Lower leg skin (tissue), 4 donors: Measurements from ENCODE around the gene ELP6. TPM values are rescaled to one million over a fixed set of nuclear protein-coding genes. Genes with fewer than 3 reads are reported as not detected.

Experiments
- DNase-seq, 2 donors: peaks; one replicate each; pipeline ENCODE4 v3.0.0-alpha.2; 2019; ENCODE audit warnings: low spot score in 2 of 2
- H3K4me3 ChIP-seq: fragments of 200-600 bp; sonication (generic); 2 replicates; pipeline ENCODE4 v1.5.1; 2017; ENCODE audit warnings: mild to moderate bottlenecking, low read depth; ENCODE audit not compliant: poor library complexity, severe bottlenecking
- CTCF ChIP-seq, 3 donors: fragments of 450-650 bp; IDR thresholded peaks; one replicate each; pipeline ENCODE4 v1.5.1; 2016; ENCODE audit warnings: antibody characterized with exemption in 3 of 3, mild to moderate bottlenecking in 3 of 3, moderate library complexity in 2 of 3
- POLR2A ChIP-seq, 2 donors: fragments of 450-650 bp; IDR thresholded peaks; one replicate each; pipeline ENCODE4 v1.6.1; 2016 to 2017; ENCODE audit warnings: antibody characterized with exemption in 2 of 2, mild to moderate bottlenecking in 1 of 2, moderate library complexity in 1 of 2
- WGBS, 2 donors: methylation state at CpG; one replicate each; pipeline ENCODE4 v1.1.5; 2018; 5-methylcytosine and 5-hydroxymethylcytosine counted together
- intact Hi-C: fragments of 100-400 bp; cut with DNase I; formaldehyde crosslinking; loops from one replicate; pipeline ENCODE4 v1.15.0; 2023; ENCODE audit warnings: low total_unique reads
- total RNA-seq, 4 donors: library from RNA; depleted of rRNA; stranded (reverse); fragments of >200 nt; gene quantifications; one replicate each; pipeline ENCODE4 v1.1.0, GENCODE V29; 2016

Gene ELP6, protein sequence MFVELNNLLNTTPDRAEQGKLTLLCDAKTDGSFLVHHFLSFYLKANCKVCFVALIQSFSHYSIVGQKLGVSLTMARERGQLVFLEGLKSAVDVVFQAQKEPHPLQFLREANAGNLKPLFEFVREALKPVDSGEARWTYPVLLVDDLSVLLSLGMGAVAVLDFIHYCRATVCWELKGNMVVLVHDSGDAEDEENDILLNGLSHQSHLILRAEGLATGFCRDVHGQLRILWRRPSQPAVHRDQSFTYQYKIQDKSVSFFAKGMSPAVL
- total RNA-seq: 10 to 100 TPM; 17.8 to 24.0 (median 19.4) TPM

DNA sequence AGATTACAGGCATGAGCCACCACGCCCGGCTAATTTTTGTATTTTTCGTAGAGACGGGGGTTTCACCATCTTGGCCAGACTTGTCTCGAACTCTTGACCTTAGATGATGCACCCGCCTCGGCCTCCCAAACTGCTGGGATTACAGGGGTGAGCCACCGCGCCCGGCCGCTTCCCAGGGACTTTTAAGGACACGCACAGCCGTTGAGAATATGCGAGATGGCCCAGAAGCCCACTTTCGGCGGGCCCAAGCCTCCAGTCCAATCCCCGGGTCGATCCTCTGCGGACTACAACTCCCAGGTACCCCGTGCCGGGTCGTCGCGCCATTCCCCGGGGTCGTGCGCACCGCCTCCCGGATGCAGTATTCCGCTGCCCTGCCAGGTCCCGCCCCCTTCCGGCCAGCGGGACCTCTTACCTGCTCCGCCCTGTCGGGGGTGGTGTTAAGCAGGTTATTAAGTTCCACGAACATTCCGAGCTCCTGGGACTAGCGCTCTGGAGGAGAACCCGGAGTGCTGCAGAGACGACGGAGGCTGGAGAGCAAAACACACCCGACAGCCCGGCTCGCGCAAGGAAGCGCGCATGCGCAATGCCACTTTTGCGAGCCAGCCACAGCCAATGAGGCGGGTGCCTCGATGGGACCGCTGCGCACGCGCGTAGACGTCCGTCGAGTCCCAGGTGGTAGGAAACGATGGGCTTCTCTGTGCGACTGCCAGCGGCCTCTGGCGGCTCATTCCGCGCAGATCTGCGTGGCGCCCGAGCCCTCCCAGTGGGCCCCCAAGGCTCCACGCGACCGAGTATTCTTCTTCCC is at the start of gene ELP6:
Gene ELP6 (minus strand): TSS at position 588 of the 805 bp plus-strand sequence. CDS start 122 bp downstream, at position 466.
- peak; percentile 95 to 99 for DNase-seq
- intact Hi-C loops: no loop called here
- 0% methylated on average over 36 to 69 of the region's 71 CpGs for WGBS, 2 donors
- H3K4me3 ChIP-seq: peak within 1 kb of the TSS; percentile 60
- TF ChIP-seq CTCF (IDR thresholded peaks at IDR 0.05) (no peak), POLR2A (IDR thresholded peaks at IDR 0.05) (no peak)

GRCh38 chr3:47556351-47556750 is 42.8 kb upstream of the ELP6 start:
- WGBS, 2 donors: 85 to 90% methylated on average over 2 of the region's 2 CpGs
- no peak for TF ChIP-seq POLR2A (IDR thresholded peaks at IDR 0.05)
- TF ChIP-seq CTCF (IDR thresholded peaks at IDR 0.05): no peak
- no peak for DNase-seq
- intact Hi-C loops: no loop called here
- H3K4me3 ChIP-seq: no peak overlapping the region

DNA sequence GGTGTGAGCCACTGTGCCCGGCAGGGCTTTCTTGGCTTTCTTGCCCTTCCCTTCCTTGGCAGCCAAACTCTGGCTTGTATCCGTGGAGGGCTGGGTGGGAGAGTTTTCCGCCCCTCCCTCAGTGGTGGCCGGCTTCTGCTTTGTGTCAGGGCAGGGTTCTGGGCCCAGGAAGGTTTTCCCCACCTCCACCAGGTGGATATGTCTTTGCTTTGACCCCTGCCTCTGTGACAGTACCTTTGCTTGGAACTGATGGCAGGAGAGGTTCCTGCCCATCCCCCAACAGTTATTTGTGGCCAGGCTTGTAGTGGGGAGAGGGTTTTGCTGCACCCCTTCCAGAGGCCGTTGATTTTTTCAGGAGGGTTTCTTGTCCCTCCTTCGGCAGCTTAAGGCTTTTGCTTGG is 40.8 kb upstream of the ELP6 start:
- intact Hi-C loops: no loop called here
- no peak overlapping the region for H3K4me3 ChIP-seq
- TF ChIP-seq POLR2A (IDR thresholded peaks at IDR 0.05) (no peak), CTCF (IDR thresholded peaks at IDR 0.05) (no peak)
- WGBS, 2 donors: 82 to 84% methylated on average over 6 of the region's 6 CpGs
- DNase-seq: no peak

DNA sequence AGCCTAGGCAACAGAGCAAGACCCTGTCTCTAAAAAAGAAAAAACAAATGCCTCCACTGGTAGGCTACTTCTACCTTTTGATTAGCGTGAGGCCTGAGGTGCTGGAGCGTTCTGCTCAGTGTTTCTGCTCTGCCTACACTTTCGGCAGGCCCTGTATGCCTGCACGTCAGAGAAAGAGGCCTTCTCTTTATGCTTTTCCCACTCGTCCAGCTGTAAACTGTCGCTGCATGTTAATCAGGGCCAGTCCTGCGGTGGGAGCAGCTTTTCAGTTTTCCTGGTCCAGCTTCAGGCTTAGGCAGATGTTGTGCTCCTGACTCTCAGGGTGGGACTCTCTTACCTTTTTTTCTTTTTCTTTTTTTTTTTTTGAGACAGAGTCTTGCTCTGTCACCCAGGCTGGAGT is 39.9 kb upstream of the ELP6 start:
- no peak for DNase-seq
- H3K4me3 ChIP-seq: no peak overlapping the region
- WGBS, 2 donors: 83 to 92% methylated on average over 7 of the region's 7 CpGs
- intact Hi-C loops: no loop called here
- no peak for TF ChIP-seq CTCF (IDR thresholded peaks at IDR 0.05)
- no peak for TF ChIP-seq POLR2A (IDR thresholded peaks at IDR 0.05)

GRCh38 chr3:47542471-47543173 is 29.1 kb upstream of the ELP6 start:
- intact Hi-C loops: no loop called here
- no peak for TF ChIP-seq CTCF (IDR thresholded peaks at IDR 0.05)
- TF ChIP-seq POLR2A (IDR thresholded peaks at IDR 0.05): no peak
- H3K4me3 ChIP-seq: no peak overlapping the region
- DNase-seq: no peak
- WGBS, 2 donors: 31 to 41% methylated on average over 12 to 19 of the region's 21 CpGs
